ENCODE measurements around the gene ANKMY1. TPM values are rescaled to one million over a fixed set of nuclear protein-coding genes. Genes with fewer than 3 reads are reported as not detected.

Gene ANKMY1
- total RNA-seq, 1 donor from 2014 or later: 7.2 TPM

- H3K9me3 Mint-ChIP-seq (ENCODE audit: unreplicated experiment): no peaks in the 10 kb centered on the region
- DNase-seq (ENCODE audit: low read depth) (no peak), FAIRE-seq (no peak)
- Histone ChIP-seq H3K4me1 (ENCODE audit: insufficient read depth, low read length) (peaks cover 11% of the 10 kb centered on the region), H3K4me3 (ENCODE audit: insufficient read depth, low read depth, low read length) (no peak overlapping the region), H4K20me1 (ENCODE audit: insufficient read depth, low read length) (peaks cover 84% of the 10 kb centered on the region), H3K27ac (ENCODE audit: low read depth, low read length) (no peak overlapping the region), H3K4me2 (ENCODE audit: low read length) (no peak overlapping the region), H3K27me3 (ENCODE audit: insufficient read depth, low read length) (no peaks in the 10 kb centered on the region), H2AFZ (ENCODE audit: low read depth, low read length) (no peak overlapping the region), H3K9ac (ENCODE audit: low read length) (no peak overlapping the region), H3K79me2 (ENCODE audit: insufficient read depth, low read length) (peaks cover 48% of the 10 kb centered on the region), H3K9me3 (ENCODE audit: insufficient read depth, low read depth, low read length) (no peaks in the 10 kb centered on the region), H3K36me3 (ENCODE audit: insufficient read depth, low read length) (peaks cover 4% of the 10 kb centered on the region)
- H3K4me3 Mint-ChIP-seq (ENCODE audit: unreplicated experiment): no peak overlapping the region
- no peaks in the 10 kb centered on the region for H3K27me3 Mint-ChIP-seq (ENCODE audit: low read depth, unreplicated experiment)
- H3K27ac Mint-ChIP-seq (ENCODE audit: unreplicated experiment): no peak overlapping the region
- H3K4me1 Mint-ChIP-seq (ENCODE audit: low read depth, unreplicated experiment): peaks cover 10% of the 10 kb centered on the region
- peaks cover 4% of the 10 kb centered on the region for H3K36me3 Mint-ChIP-seq (ENCODE audit: low read depth, unreplicated experiment)
- TF ChIP-seq CTCF (IDR thresholded peaks at IDR 0.05; ENCODE audit: insufficient read depth, low read depth, low read length) (no peak), EZH2 (IDR thresholded peaks at IDR 0.05; ENCODE audit: insufficient read depth, low read length) (no peak)
Measured at GRCh38 chr2:240593026-240593702, 35.4 kb upstream of the ANKMY1 start.

DNA sequence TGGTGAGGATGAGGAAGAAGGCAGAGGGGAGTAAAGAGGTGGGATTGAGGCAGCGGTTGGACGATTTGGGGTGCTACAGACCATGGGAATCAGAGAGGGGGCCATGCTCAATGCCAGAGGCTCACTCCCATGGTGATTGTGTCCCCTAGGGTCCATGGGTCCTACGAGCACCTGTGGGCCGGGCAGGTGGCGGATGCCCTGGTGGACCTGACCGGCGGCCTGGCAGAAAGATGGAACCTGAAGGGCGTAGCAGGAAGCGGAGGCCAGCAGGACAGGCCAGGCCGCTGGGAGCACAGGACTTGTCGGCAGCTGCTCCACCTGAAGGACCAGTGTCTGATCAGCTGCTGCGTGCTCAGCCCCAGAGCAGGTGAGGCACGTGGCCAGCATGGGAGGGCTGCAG is 34.0 kb upstream of the ANKMY1 start:
- Histone ChIP-seq H3K4me3 (ENCODE audit: insufficient read depth, low read depth, low read length) (no peak overlapping the region), H2AFZ (ENCODE audit: low read depth, low read length) (no peak overlapping the region), H3K9ac (ENCODE audit: low read length) (no peak overlapping the region), H3K27me3 (ENCODE audit: insufficient read depth, low read length) (no peaks in the 10 kb centered on the region), H3K36me3 (ENCODE audit: insufficient read depth, low read length) (peaks cover 4% of the 10 kb centered on the region), H3K9me3 (ENCODE audit: insufficient read depth, low read depth, low read length) (no peaks in the 10 kb centered on the region), H3K4me1 (ENCODE audit: insufficient read depth, low read length) (peaks cover 20% of the 10 kb centered on the region), H3K79me2 (ENCODE audit: insufficient read depth, low read length) (peaks cover 62% of the 10 kb centered on the region), H4K20me1 (ENCODE audit: insufficient read depth, low read length) (peaks cover 91% of the 10 kb centered on the region), H3K27ac (ENCODE audit: low read depth, low read length) (no peak overlapping the region), H3K4me2 (ENCODE audit: low read length) (peak overlapping the region; percentile 42)
- DNase-seq (ENCODE audit: low read depth): no peak
- TF ChIP-seq CTCF (IDR thresholded peaks at IDR 0.05; ENCODE audit: insufficient read depth, low read depth, low read length): no peak
- no peak for TF ChIP-seq EZH2 (IDR thresholded peaks at IDR 0.05; ENCODE audit: insufficient read depth, low read length)
- H3K27ac Mint-ChIP-seq (ENCODE audit: unreplicated experiment): no peak overlapping the region
- no peak overlapping the region for H3K4me3 Mint-ChIP-seq (ENCODE audit: unreplicated experiment)
- H3K27me3 Mint-ChIP-seq (ENCODE audit: low read depth, unreplicated experiment): no peaks in the 10 kb centered on the region
- peaks cover 17% of the 10 kb centered on the region for H3K4me1 Mint-ChIP-seq (ENCODE audit: low read depth, unreplicated experiment)
- no peak for FAIRE-seq
- no peaks in the 10 kb centered on the region for H3K9me3 Mint-ChIP-seq (ENCODE audit: unreplicated experiment)
- peaks cover 4% of the 10 kb centered on the region for H3K36me3 Mint-ChIP-seq (ENCODE audit: low read depth, unreplicated experiment)

- H3K36me3 Mint-ChIP-seq (ENCODE audit: low read depth, unreplicated experiment): peaks cover 4% of the 10 kb centered on the region
- H2AFZ ChIP-seq (ENCODE audit: low read depth, low read length): no peak overlapping the region
- H3K36me3 ChIP-seq (ENCODE audit: insufficient read depth, low read length): peaks cover 4% of the 10 kb centered on the region
- H3K79me2 ChIP-seq (ENCODE audit: insufficient read depth, low read length): peaks cover 62% of the 10 kb centered on the region
- no peak overlapping the region for H3K27ac Mint-ChIP-seq (ENCODE audit: unreplicated experiment)
- H3K27me3 ChIP-seq (ENCODE audit: insufficient read depth, low read length): no peaks in the 10 kb centered on the region
- DNase-seq (ENCODE audit: low read depth) (peak; percentile 41), FAIRE-seq (peak; percentile 20)
- H3K4me1 Mint-ChIP-seq (ENCODE audit: low read depth, unreplicated experiment): peaks cover 17% of the 10 kb centered on the region
- H3K4me2 ChIP-seq (ENCODE audit: low read length): peak overlapping the region; percentile 42
- no peak overlapping the region for H3K27ac ChIP-seq (ENCODE audit: low read depth, low read length)
- H3K4me3 ChIP-seq (ENCODE audit: insufficient read depth, low read depth, low read length): no peak overlapping the region
- no peak for TF ChIP-seq EZH2 (IDR thresholded peaks at IDR 0.05; ENCODE audit: insufficient read depth, low read length)
- no peak for TF ChIP-seq CTCF (IDR thresholded peaks at IDR 0.05; ENCODE audit: insufficient read depth, low read depth, low read length)
- H3K4me3 Mint-ChIP-seq (ENCODE audit: unreplicated experiment): no peak overlapping the region
- peaks cover 88% of the 10 kb centered on the region for H4K20me1 ChIP-seq (ENCODE audit: insufficient read depth, low read length)
- H3K27me3 Mint-ChIP-seq (ENCODE audit: low read depth, unreplicated experiment): no peaks in the 10 kb centered on the region
- H3K4me1 ChIP-seq (ENCODE audit: insufficient read depth, low read length): peaks cover 20% of the 10 kb centered on the region
- H3K9ac ChIP-seq (ENCODE audit: low read length): no peak overlapping the region
- H3K9me3 ChIP-seq (ENCODE audit: insufficient read depth, low read depth, low read length): no peaks in the 10 kb centered on the region
- H3K9me3 Mint-ChIP-seq (ENCODE audit: unreplicated experiment): no peaks in the 10 kb centered on the region
Measured at GRCh38 chr2:240591226-240591625, 33.4 kb upstream of the ANKMY1 start.

All from astrocyte (in vitro differentiated cells and primary cell).